Posterior vena cava (tissue), 2 donors: Measurements from ENCODE around the gene CHD5. TPM values are rescaled to one million over a fixed set of nuclear protein-coding genes. Genes with fewer than 3 reads are reported as not detected.

ENCODE experiments used
- DNase-seq: peaks from one replicate; pipeline ENCODE4 v3.0.0-alpha.2; 2020; ENCODE audit warnings: low spot score
- intact Hi-C, 2 donors: fragments of 100-400 bp; cut with DNase I; formaldehyde crosslinking; loops; one replicate each; pipeline versions ENCODE4 v1.14.1 to v1.14.2; 2022 to 2023
- total RNA-seq, 2 donors: library from RNA; stranded (reverse); fragmentation: NEBNext Ultra II Directional; extraction: Animal tissue kit (Norgen Biotek cat#: 25700); gene quantifications; one replicate each; pipeline ENCODE4 v1.2.1, GENCODE V29; 2021
- donor health status: DM: yes; HTN: yes; CAD: no.
- donor health status: DM: yes; HTN: yes; CAD: no.

CHD5 gene
- total RNA-seq, 2 donors from 2014 or later = 1.4 to 2.4 TPM

- intact Hi-C loops = no loop called here
- no peak for DNase-seq
Measured at GRCh38 chr1:6178751-6179563, 1.2 kb downstream of the CHD5 start.

GRCh38 chr1:6177681-6178380, 2.3 kb downstream of the CHD5 start:
- intact Hi-C loops = no loop called here
- DNase-seq = no peak

DNA sequence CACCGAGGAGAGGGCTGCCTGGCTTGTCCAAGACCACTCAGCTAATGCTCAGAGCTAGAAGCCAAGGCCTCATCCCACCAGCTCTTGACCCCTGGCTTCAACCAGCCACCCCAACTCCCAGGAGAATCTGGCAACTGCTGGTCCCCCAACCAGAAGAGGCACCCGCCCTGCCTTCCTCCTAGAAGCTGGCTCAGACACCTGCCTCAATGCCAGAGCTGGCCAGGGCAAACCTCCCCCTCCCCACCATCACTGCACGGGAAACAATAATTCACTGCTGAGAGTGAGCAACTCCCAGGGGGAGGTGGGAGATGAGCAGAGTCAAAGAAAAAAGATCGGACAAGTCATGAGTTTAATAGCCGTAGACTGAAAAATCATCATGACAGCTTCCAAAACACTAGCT, 3.3 kb downstream of the CHD5 start:
- intact Hi-C loops = no loop called here
- DNase-seq = no peak

DNA sequence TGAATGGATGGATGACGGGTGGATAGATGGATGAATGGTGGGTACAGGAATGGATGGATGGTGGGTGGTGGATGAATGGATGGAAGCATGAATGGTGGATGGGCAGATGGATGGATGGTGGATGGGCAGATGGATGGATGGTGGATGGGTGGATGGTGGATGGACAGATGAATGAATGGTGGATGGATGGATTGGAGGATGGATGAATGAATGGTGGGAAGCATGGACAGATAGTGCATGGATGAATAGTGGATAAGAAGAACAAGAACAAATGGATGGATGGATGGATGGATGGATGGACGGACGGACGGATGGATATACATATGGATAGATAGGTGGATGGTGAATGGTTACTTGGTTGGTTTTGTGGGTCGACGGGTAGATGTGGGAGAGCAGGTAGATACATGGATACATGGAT, 4.7 kb downstream of the CHD5 start:
- DNase-seq = no peak
- intact Hi-C loops = no loop called here

GRCh38 chr1:6174621-6175410, 5.3 kb downstream of the CHD5 start:
- intact Hi-C loops = no loop called here
- no peak for DNase-seq

DNA sequence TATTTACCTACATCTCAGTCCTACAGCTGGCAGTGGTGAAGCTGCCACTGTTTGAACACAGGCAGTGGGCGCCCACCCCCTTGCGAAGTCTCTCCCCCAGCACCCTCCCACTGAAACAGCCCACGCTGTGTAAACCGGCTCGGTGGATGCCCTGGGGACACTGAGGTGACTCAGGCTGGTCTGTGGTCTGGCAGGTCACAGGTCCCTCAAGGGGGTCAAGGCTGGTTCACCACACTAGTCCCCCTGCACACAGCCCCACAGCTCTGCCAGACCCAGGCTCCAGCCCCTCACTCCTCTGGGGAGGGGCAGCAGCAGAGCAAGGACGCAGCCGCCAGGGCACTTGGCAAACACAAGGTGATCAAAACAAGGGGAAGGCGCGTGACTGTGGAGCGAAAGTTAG, 7.6 kb downstream of the CHD5 start:
- intact Hi-C loops = no loop called here
- DNase-seq = no peak

GRCh38 chr1:6171548-6172124, 8.5 kb downstream of the CHD5 start:
- intact Hi-C loops = no loop called here

GRCh38 chr1:6170742-6171201, 9.3 kb downstream of the CHD5 start:
- intact Hi-C loops = no loop called here
- no peak for DNase-seq

More at GRCh38 chr1:6171548-6172124, 8.5 kb downstream of the CHD5 start:
- no peak for DNase-seq

DNA sequence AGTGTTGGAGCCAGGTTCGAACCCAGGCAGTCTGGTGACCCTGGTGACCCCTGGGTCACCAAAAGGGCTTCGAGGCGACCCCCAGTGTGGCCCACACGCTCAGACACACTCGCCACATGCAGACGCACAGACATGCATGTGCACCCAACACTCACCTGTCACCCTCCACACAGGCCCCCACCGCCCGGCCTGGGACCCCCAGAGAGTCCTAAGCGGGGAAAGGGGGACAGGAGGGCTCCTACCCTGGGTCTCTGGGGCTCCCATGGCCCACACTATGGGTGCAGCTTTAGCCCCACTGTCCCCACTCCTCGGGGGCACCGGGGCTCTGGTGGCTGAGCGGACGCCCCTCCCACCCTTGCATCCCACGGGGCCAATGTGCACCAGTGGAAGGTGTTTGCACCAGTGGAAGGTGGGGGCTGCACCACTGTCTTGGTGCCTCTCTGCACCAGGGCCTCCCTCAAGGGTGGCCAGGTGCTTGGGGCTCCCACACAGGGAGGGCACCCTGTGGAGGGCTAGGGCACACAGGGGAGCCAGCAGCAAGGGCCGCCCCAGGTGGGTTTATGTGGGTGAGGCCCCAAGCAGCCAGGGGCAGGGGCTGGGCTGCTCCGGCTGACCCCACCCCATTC, 9.9 kb downstream of the CHD5 start:
- intact Hi-C loops = no loop called here

GRCh38 chr1:6168947-6169586, 11.1 kb downstream of the CHD5 start:
- DNase-seq = no peak
- intact Hi-C loops = loop anchor here in 1 of 2 donors (1.0 kb wide), 1 partner anchor 48 kb away; no protein-coding TSS in a partner anchor

More for the DNA sequence above, 9.9 kb downstream of the CHD5 start:
- no peak for DNase-seq

DNA sequence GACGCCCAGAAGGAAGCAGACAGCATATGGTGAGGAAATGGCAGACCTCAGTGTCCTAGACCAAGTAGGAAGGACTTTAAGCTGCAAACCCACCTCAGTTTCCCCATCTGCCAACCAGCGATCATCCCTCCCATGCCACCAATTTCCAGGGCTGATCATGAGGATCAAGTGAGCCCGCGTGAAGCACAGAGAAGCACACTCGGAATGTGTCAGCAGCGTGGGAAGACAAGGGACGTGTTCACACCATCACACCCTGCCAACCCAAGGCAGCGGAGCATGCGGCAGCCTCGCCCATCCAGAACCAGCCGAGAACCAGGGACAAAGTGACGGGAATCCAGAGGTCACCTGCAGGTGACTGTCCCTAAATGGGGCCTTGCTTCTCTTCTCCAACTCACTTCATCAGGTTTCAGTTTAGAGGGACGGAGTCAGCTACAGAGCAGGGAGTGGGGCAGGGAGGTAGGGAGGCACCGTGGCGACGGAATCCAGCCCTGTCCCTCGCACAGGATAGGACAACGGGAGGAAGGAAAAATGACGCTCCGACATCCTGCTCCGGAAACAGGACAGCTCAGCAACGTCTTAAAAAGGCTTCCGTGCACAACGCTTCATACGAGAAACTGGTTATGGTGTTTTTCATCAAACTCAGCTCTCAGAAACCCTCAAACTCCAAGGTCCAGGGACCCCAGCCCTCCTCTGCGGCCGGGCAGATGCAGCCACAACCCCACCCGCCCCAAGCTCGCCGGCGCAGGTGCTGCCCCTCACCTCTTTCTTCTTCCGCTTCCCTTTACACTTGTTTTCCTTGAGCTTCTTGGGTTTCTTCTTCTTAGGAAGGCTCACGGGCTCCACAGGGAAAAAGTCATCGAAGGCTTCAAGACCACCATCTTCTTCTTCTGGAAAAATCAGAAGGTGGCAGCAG, 12.5 kb downstream of the CHD5 start:
- intact Hi-C loops = loop anchor here in 1 of 2 donors (1.0 kb wide), 1 partner anchor 50 kb away; no protein-coding TSS in a partner anchor
- no peak for DNase-seq

GRCh38 chr1:6166655-6167390, 13.3 kb downstream of the CHD5 start:
- intact Hi-C loops = no loop called here

GRCh38 chr1:6166221-6166620, 13.9 kb downstream of the CHD5 start:
- DNase-seq = no peak

More at GRCh38 chr1:6166655-6167390, 13.3 kb downstream of the CHD5 start:
- no peak for DNase-seq

GRCh38 chr1:6165441-6165985, 14.6 kb downstream of the CHD5 start:
- no peak for DNase-seq
- intact Hi-C loops = no loop called here

More at GRCh38 chr1:6166221-6166620, 13.9 kb downstream of the CHD5 start:
- intact Hi-C loops = no loop called here

- intact Hi-C loops = no loop called here
- no peak for DNase-seq
Measured at GRCh38 chr1:6165027-6165426, 15.1 kb downstream of the CHD5 start.

DNA sequence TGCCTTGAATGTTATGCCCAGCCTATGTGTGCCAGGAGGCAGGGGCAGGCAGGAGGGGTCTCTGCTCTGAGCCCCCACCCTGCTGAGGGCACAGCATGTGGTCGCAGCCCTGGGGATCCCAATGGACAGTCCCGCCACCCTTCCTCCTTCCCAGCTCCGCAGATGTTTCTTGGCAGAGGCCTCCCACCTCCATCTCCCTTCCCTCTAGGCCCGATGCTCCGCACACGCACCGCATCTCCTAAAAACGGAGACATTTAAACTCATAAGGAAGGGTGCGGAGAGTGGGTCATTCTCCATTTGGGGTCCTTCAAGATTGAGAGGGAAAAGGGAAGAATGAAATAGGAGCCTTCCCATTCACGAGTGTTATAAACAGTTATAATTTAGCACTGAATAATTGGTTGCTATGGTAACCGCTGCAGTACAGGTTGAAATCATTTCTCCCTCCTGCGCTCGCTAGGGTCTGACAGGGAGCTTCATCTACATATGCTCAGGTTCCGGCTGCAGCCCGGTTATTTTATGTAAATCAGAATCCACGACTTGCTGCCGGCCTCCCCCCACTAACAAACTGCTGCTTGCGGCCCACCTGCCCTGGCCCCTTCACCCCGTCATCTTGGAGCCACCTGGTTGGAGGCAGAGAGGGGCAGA, 16.0 kb downstream of the CHD5 start:
- intact Hi-C loops = no loop called here
- no peak for DNase-seq
